ENCODE results near the gene IDE. TPM values are rescaled to one million over a fixed set of nuclear protein-coding genes. Genes with fewer than 3 reads are reported as not detected.
A peak's percentile ranks its signal among the peaks of the same experiment; 100 is the strongest.
"Not testable (repeated sequence)": the region's sequence is repeated elsewhere in the genome, so short reads cannot be mapped to it uniquely, and the experiment has no call there.

The IDE gene
- total RNA-seq, 6 experiments from 2014 or later: 35.4 to 46.5 (median 39.9) TPM

DNA sequence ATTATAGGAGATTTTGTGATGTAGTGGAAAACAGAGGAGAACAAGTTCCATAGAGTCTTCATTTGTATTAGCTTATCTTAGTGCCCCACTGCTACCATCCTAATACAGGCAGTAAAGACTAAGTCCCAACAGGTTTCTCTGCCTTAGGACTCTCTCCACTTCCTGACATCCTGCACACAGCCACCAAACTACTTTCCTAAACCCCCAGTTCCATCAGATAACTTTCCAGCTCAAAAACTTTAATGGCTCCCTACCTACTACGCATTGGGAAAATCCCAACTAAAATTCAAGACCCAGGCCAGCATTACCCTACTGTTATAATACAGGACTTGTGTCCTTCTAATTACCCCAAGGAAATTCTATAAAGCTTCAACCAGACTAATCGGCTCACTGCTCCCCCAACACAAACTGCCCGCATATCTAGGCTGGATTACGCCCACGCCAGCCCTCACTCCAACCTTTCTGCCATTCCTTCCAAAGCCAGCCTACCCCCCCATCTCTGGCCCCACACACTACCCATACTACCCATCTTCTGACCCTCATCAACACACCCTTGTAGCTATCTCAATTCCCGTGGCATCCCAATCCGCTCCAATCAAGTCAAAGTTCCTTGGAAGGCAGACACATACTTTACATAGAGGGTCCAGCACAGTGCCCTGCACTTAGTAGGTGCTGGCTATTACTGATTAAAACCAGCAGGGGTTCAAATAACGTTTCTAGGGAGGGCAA is 1.4 kb downstream of the IDE start:
- TF ChIP-seq, protein P1, sequence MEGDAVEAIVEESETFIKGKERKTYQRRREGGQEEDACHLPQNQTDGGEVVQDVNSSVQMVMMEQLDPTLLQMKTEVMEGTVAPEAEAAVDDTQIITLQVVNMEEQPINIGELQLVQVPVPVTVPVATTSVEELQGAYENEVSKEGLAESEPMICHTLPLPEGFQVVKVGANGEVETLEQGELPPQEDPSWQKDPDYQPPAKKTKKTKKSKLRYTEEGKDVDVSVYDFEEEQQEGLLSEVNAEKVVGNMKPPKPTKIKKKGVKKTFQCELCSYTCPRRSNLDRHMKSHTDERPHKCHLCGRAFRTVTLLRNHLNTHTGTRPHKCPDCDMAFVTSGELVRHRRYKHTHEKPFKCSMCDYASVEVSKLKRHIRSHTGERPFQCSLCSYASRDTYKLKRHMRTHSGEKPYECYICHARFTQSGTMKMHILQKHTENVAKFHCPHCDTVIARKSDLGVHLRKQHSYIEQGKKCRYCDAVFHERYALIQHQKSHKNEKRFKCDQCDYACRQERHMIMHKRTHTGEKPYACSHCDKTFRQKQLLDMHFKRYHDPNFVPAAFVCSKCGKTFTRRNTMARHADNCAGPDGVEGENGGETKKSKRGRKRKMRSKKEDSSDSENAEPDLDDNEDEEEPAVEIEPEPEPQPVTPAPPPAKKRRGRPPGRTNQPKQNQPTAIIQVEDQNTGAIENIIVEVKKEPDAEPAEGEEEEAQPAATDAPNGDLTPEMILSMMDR (IDR thresholded peaks at IDR 0.05): no peak; the same call in 1 of the 2 replicates
- Mint-ChIP-seq H3K4me1 (ENCODE audit: low read depth) (peaks cover 62% of the 10 kb centered on the region), H3K27me3 (ENCODE audit: insufficient read depth) (no peaks in the 10 kb centered on the region), H3K36me3 (ENCODE audit: low read depth) (peaks cover 15% of the 10 kb centered on the region), H3K27ac (peak overlapping the region; percentile 90), H3K9me3 (no peaks in the 10 kb centered on the region), H3K4me3 (peak overlapping the region; percentile 89)
- DNase-seq: no peak

DNA sequence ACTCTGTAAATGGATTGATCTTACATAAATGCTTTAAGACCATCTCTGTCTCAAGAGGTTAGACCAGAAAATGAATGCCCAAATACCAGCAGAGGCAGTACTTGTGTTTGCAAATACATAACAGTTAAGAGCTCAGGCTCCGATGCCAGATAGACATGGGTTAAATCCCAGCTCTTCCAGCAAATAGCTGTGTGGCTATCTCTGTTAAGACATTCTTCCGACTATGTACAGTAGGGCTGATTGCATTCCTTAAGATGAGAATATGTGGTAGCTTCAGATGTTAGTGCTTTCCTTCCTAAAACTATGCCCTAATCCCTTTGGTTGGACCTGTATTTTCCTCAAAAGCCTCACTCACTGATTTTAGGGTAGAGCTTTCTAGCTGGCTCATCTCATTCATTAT is 2.2 kb downstream of the IDE start:
- Mint-ChIP-seq H3K9me3 (no peaks in the 10 kb centered on the region), H3K36me3 (ENCODE audit: low read depth) (peaks cover 18% of the 10 kb centered on the region), H3K4me3 (peak overlapping the region; percentile 89), H3K27me3 (ENCODE audit: insufficient read depth) (no peaks in the 10 kb centered on the region), H3K4me1 (ENCODE audit: low read depth) (peaks cover 68% of the 10 kb centered on the region), H3K27ac (peak overlapping the region; percentile 32; the same call in 1 of the 2 replicates)
- no peak for DNase-seq
- TF ChIP-seq, protein P1 (IDR thresholded peaks at IDR 0.05): no peak

DNA sequence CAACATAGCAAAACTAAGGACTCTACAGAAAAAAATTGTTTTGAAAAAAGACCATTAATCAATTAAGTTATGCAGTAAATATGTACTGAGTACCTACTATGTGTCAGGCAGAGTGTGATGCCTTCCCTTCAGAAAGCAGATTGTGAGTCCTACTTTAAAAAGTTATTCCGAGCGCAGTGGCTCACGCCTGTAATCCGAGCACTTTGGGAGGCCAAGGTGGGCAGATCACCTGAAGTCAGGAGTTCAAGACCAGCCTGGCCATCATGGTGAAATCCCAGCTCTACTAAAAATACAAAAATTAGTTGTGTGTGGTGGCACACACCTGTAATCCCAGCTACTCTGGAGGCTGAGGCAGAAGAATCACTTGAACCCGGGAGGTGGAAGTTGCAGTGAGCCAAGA is 4.2 kb downstream of the IDE start:
- not testable (repeated sequence) for H3K4me3 Mint-ChIP-seq; DNase-seq; H3K9me3 Mint-ChIP-seq; H3K27ac Mint-ChIP-seq; H3K27me3 Mint-ChIP-seq (ENCODE audit: insufficient read depth)
- peaks cover 50% of the 10 kb centered on the region for H3K4me1 Mint-ChIP-seq (ENCODE audit: low read depth)
- peaks cover 30% of the 10 kb centered on the region for H3K36me3 Mint-ChIP-seq (ENCODE audit: low read depth)

DNA sequence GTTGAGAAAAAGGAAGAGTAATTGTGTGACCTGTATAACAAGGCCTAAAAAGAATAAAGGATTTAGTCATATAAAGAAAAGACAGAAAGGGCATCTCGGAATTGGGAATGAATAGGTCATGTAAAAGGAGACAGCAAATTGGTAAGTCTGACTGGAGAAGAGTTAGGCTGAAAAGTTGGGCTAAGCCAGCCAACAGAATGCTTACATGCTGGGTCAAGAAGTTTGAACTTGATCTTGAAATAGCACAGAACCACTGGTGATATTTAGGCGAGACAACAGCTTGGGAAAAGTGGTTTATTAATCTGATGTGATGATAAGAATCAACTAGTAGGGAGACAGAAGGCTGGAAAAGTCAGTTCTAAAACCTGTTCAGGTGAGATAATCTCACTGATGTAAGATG is 4.8 kb downstream of the IDE start:
- Mint-ChIP-seq H3K4me1 (ENCODE audit: low read depth) (peaks cover 49% of the 10 kb centered on the region), H3K27ac (peak overlapping the region; percentile 16; the same call in 1 of the 2 replicates), H3K9me3 (no peaks in the 10 kb centered on the region), H3K27me3 (ENCODE audit: insufficient read depth) (no peaks in the 10 kb centered on the region), H3K4me3 (no peak overlapping the region; the same call in 1 of the 2 replicates), H3K36me3 (ENCODE audit: low read depth) (peaks cover 32% of the 10 kb centered on the region)
- TF ChIP-seq, protein P1 (IDR thresholded peaks at IDR 0.05): no peak
- no peak for DNase-seq

DNA sequence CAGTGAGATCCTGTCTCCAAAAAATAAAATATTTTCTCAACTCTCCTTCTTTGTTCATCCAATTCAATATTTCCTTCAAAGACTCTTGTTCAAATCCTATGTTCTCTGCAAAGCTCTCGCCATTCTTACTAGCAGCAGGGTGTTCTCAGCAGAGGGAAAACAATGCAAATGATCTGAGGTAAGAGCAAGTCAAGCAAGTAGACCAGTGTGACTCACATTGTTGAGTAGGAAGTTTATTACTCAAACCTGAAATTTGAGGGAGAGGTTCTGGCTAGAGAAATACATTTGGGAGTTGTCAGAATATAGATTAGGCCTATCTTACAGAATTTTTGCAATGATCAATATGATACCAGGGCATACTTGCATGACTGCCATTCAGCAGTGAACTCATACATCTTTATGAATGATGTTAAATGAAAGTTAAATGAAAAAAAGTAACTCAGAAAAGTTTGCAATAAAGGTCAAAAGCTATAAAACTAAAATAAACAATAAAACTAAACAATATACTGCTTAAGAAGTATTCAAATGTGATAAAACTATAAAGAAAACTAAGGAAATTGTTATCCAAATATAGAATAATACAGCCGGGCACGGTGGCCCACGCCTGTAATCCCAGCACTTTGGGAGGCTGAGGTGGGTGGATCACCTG is 5.8 kb downstream of the IDE start:
- H3K4me3 Mint-ChIP-seq: no peak overlapping the region; the same call in 1 of the 2 replicates
- H3K36me3 Mint-ChIP-seq (ENCODE audit: low read depth): peaks cover 35% of the 10 kb centered on the region
- TF ChIP-seq, protein P1 (IDR thresholded peaks at IDR 0.05): no peak
- DNase-seq: peak; percentile 45
- peaks cover 49% of the 10 kb centered on the region for H3K4me1 Mint-ChIP-seq (ENCODE audit: low read depth)
- no peaks in the 10 kb centered on the region for H3K9me3 Mint-ChIP-seq
- no peaks in the 10 kb centered on the region for H3K27me3 Mint-ChIP-seq (ENCODE audit: insufficient read depth)
- peak overlapping the region; percentile 27 for H3K27ac Mint-ChIP-seq

DNA sequence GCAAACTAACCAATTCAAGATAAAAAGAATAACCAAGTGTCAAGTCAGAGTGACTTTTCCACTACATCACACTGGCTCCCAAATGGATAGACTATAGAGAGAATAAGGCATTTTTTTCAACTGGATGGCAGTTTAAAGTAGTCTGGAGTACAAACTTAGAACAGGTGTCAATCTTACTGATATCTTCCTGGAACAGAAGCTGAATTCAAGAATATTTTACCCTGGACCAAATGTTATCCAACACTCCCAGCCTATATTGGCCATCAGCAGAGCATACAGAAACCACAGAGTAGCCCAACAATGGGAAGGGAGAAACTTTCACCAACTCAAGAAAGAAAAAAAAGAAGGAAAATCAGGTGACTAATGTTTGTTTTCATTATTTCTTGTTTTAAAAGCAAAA is 11.5 kb downstream of the IDE start:
- no peaks in the 10 kb centered on the region; the same call in 1 of the 2 replicates for H3K27me3 Mint-ChIP-seq (ENCODE audit: insufficient read depth)
- peaks cover 36% of the 10 kb centered on the region for H3K36me3 Mint-ChIP-seq (ENCODE audit: low read depth)
- DNase-seq: no peak
- no peak overlapping the region for H3K27ac Mint-ChIP-seq
- H3K4me1 Mint-ChIP-seq (ENCODE audit: low read depth): peaks cover 14% of the 10 kb centered on the region
- no peaks in the 10 kb centered on the region; the same call in 1 of the 2 replicates for H3K9me3 Mint-ChIP-seq
- TF ChIP-seq, protein P1 (IDR thresholded peaks at IDR 0.05): no peak
- no peak overlapping the region for H3K4me3 Mint-ChIP-seq
